ENCODE results near the gene LHFPL2.
"Not testable (repeated sequence)": the region's sequence is repeated elsewhere in the genome, so short reads cannot be mapped to it uniquely, and the experiment has no call there.

LHFPL2 gene

GRCh38 chr5:78621291-78621738 lies 27.3 kb downstream of the LHFPL2 start:
- Histone ChIP-seq H3K36me3 (ENCODE audit: insufficient read depth, low read length) (peaks cover 21% of the 10 kb centered on the region), H3K4me1 (ENCODE audit: control insufficient read depth, insufficient read depth, low read length, unreplicated experiment) (no peaks in the 10 kb centered on the region), H3K79me2 (ENCODE audit: control insufficient read depth, insufficient read depth, low read length, unreplicated experiment) (no peaks in the 10 kb centered on the region), H3K27ac (ENCODE audit: low read depth, low read length) (no peak overlapping the region), H3K27me3 (ENCODE audit: insufficient read depth, low read length) (no peaks in the 10 kb centered on the region), H2AFZ (ENCODE audit: low read length, unreplicated experiment) (no peak overlapping the region), H3K4me3 (ENCODE audit: low read depth, low read length) (no peak overlapping the region)

DNA sequence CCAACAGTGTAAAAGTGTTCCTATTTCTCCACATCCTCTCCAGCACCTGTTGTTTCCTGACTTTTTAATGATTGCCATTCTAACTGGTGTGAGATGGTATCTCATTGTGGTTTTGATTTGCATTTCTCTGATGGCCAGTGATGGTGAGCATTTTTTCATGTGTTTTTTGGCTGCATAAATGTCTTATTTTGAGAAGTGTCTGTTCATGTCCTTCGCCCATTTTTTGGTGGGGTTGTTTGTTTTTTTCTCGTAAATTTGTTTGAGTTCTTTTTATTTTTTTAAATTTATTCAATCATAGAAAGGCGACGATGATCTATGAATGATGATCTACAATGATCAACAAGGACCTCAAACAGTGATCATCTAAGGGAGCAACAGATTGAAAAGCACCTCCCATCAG lies 28.5 kb downstream of the LHFPL2 start:
- not testable (repeated sequence) for H3K27ac ChIP-seq (ENCODE audit: low read depth, low read length); H3K79me2 ChIP-seq (ENCODE audit: control insufficient read depth, insufficient read depth, low read length, unreplicated experiment); H3K4me3 ChIP-seq (ENCODE audit: low read depth, low read length); H3K27me3 ChIP-seq (ENCODE audit: insufficient read depth, low read length); H2AFZ ChIP-seq (ENCODE audit: low read length, unreplicated experiment); H3K4me1 ChIP-seq (ENCODE audit: control insufficient read depth, insufficient read depth, low read length, unreplicated experiment)
- H3K36me3 ChIP-seq (ENCODE audit: insufficient read depth, low read length), result peaks cover 21% of the 10 kb centered on the region

GRCh38 chr5:78618303-78618702 lies 30.3 kb downstream of the LHFPL2 start:
- Histone ChIP-seq H3K36me3 (ENCODE audit: insufficient read depth, low read length) (peaks cover 21% of the 10 kb centered on the region), H3K4me3 (ENCODE audit: low read depth, low read length) (no peak overlapping the region), H2AFZ (ENCODE audit: low read length, unreplicated experiment) (no peak overlapping the region), H3K4me1 (ENCODE audit: control insufficient read depth, insufficient read depth, low read length, unreplicated experiment) (no peaks in the 10 kb centered on the region), H3K27me3 (ENCODE audit: insufficient read depth, low read length) (no peaks in the 10 kb centered on the region), H3K79me2 (ENCODE audit: control insufficient read depth, insufficient read depth, low read length, unreplicated experiment) (no peaks in the 10 kb centered on the region), H3K27ac (ENCODE audit: low read depth, low read length) (no peak overlapping the region)

DNA sequence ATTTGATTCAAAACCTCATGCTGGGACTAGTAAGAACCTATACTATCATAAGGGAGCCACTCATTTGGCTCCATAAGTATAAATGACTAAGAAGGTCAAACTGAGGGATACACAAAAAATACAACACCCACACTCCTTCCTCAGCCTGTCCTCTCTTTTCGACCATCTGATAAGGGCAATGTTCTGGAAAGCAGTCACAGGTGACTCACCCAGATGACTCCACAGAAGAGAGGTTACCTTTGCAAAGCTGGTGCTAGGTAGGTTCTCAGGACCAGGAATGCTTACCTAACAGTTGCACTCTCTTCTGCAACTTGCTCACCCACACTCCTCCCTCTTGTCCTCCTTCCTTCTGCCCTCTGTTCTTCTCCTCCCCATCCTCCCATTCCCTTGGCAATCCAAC lies 32.9 kb downstream of the LHFPL2 start:
- Histone ChIP-seq H3K27ac (ENCODE audit: low read depth, low read length) (no peak overlapping the region), H2AFZ (ENCODE audit: low read length, unreplicated experiment) (no peak overlapping the region), H3K36me3 (ENCODE audit: insufficient read depth, low read length) (peaks cover 4% of the 10 kb centered on the region; the same call in 1 of the 2 replicates), H3K27me3 (ENCODE audit: insufficient read depth, low read length) (no peaks in the 10 kb centered on the region), H3K4me3 (ENCODE audit: low read depth, low read length) (no peak overlapping the region), H3K79me2 (ENCODE audit: control insufficient read depth, insufficient read depth, low read length, unreplicated experiment) (no peaks in the 10 kb centered on the region), H3K4me1 (ENCODE audit: control insufficient read depth, insufficient read depth, low read length, unreplicated experiment) (peaks cover 8% of the 10 kb centered on the region)

DNA sequence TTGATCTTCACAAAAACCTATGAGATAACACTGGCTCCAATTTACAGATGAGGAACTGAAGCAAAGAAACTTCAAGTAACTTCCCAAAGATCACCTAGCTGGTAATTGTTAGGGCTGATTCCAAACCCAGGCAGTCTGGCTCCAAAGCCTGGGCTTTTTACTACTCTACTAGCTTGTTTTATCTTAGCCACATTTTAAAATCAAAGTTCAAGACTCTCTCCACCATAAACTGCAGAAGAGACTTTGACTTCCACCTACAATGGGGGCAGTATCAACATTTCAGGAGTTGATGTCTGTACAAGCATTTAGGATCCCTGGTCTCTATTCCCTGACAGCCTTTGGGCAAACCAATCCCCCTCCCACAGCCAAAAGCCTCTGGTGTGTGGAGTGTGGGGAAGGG lies 33.8 kb downstream of the LHFPL2 start:
- H2AFZ ChIP-seq (ENCODE audit: low read length, unreplicated experiment), result no peak overlapping the region
- no peaks in the 10 kb centered on the region for H3K36me3 ChIP-seq (ENCODE audit: insufficient read depth, low read length)
- H3K79me2 ChIP-seq (ENCODE audit: control insufficient read depth, insufficient read depth, low read length, unreplicated experiment), result no peaks in the 10 kb centered on the region
- peaks cover 17% of the 10 kb centered on the region for H3K4me1 ChIP-seq (ENCODE audit: control insufficient read depth, insufficient read depth, low read length, unreplicated experiment)
- no peak overlapping the region for H3K27ac ChIP-seq (ENCODE audit: low read depth, low read length)
- no peaks in the 10 kb centered on the region for H3K27me3 ChIP-seq (ENCODE audit: insufficient read depth, low read length)
- H3K4me3 ChIP-seq (ENCODE audit: low read depth, low read length), result no peak overlapping the region

DNA sequence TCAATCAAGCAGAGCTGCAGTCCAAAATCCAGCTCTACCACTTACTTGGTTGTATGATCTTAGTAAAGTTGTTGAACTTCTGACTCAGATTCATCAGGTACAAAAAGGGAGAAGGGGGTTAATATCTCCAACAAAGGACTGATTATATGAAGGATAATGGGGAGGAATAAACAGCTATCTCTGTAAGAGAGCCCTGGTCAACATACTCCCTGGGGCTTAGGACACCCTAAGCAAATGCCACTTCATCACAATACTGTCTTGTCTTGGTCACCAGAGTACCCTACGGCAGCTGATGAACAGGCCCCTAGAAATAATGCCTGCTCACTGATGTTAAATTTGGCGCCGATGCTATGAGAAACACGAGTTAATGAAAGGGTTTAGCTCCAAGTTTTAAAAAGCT lies 34.8 kb downstream of the LHFPL2 start:
- peaks cover 21% of the 10 kb centered on the region for H3K4me1 ChIP-seq (ENCODE audit: control insufficient read depth, insufficient read depth, low read length, unreplicated experiment)
- no peaks in the 10 kb centered on the region for H3K27me3 ChIP-seq (ENCODE audit: insufficient read depth, low read length)
- no peaks in the 10 kb centered on the region for H3K36me3 ChIP-seq (ENCODE audit: insufficient read depth, low read length)
- no peak overlapping the region for H3K27ac ChIP-seq (ENCODE audit: low read depth, low read length)
- H3K4me3 ChIP-seq (ENCODE audit: low read depth, low read length), result no peak overlapping the region
- H2AFZ ChIP-seq (ENCODE audit: low read length, unreplicated experiment), result no peak overlapping the region
- no peaks in the 10 kb centered on the region for H3K79me2 ChIP-seq (ENCODE audit: control insufficient read depth, insufficient read depth, low read length, unreplicated experiment)

- Histone ChIP-seq H3K36me3 (ENCODE audit: insufficient read depth, low read length) (no peaks in the 10 kb centered on the region), H3K4me3 (ENCODE audit: low read depth, low read length) (no peak overlapping the region), H3K27me3 (ENCODE audit: insufficient read depth, low read length) (no peaks in the 10 kb centered on the region), H2AFZ (ENCODE audit: low read length, unreplicated experiment) (no peak overlapping the region), H3K27ac (ENCODE audit: low read depth, low read length) (no peak overlapping the region), H3K79me2 (ENCODE audit: control insufficient read depth, insufficient read depth, low read length, unreplicated experiment) (no peaks in the 10 kb centered on the region), H3K4me1 (ENCODE audit: control insufficient read depth, insufficient read depth, low read length, unreplicated experiment) (peaks cover 21% of the 10 kb centered on the region)
These were observed 35.4 kb downstream of the LHFPL2 start for GRCh38 chr5:78613151-78613533.

- Histone ChIP-seq H3K27ac (ENCODE audit: low read depth, low read length) (no peak overlapping the region), H3K27me3 (ENCODE audit: insufficient read depth, low read length) (no peaks in the 10 kb centered on the region), H2AFZ (ENCODE audit: low read length, unreplicated experiment) (no peak overlapping the region), H3K4me1 (ENCODE audit: control insufficient read depth, insufficient read depth, low read length, unreplicated experiment) (peaks cover 21% of the 10 kb centered on the region), H3K79me2 (ENCODE audit: control insufficient read depth, insufficient read depth, low read length, unreplicated experiment) (no peaks in the 10 kb centered on the region), H3K4me3 (ENCODE audit: low read depth, low read length) (no peak overlapping the region), H3K36me3 (ENCODE audit: insufficient read depth, low read length) (no peaks in the 10 kb centered on the region)
These were observed 36.1 kb downstream of the LHFPL2 start for GRCh38 chr5:78612227-78613150.

GRCh38 chr5:78611126-78611605 lies 37.4 kb downstream of the LHFPL2 start:
- Histone ChIP-seq H2AFZ (ENCODE audit: low read length, unreplicated experiment) (no peak overlapping the region), H3K27me3 (ENCODE audit: insufficient read depth, low read length) (no peaks in the 10 kb centered on the region), H3K36me3 (ENCODE audit: insufficient read depth, low read length) (no peaks in the 10 kb centered on the region), H3K4me3 (ENCODE audit: low read depth, low read length) (no peak overlapping the region), H3K27ac (ENCODE audit: low read depth, low read length) (peak overlapping the region; percentile 58), H3K4me1 (ENCODE audit: control insufficient read depth, insufficient read depth, low read length, unreplicated experiment) (peaks cover 26% of the 10 kb centered on the region), H3K79me2 (ENCODE audit: control insufficient read depth, insufficient read depth, low read length, unreplicated experiment) (no peaks in the 10 kb centered on the region)

DNA sequence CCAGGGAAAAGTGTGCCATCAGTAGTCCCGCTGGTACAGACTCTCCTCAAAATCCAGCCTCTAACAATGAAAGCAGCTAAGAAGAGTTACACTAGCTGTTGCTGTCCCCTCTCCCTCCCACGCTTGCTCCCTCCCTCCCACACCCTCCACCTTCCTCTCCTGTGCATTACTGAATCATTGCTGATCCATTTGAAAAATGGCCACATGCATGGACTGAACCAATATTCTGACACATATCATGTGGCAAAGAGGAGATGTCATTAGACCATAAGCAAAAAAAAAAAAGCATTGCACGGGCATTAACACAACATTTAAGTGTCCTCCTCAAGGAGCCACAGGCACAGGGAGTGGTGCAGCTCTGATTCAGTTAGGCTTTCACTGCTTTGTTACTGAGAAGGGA lies 37.9 kb downstream of the LHFPL2 start:
- no peak overlapping the region for H3K4me3 ChIP-seq (ENCODE audit: low read depth, low read length)
- no peak overlapping the region for H2AFZ ChIP-seq (ENCODE audit: low read length, unreplicated experiment)
- peak overlapping the region; percentile 58 for H3K27ac ChIP-seq (ENCODE audit: low read depth, low read length)
- no peaks in the 10 kb centered on the region for H3K27me3 ChIP-seq (ENCODE audit: insufficient read depth, low read length)
- peaks cover 31% of the 10 kb centered on the region for H3K4me1 ChIP-seq (ENCODE audit: control insufficient read depth, insufficient read depth, low read length, unreplicated experiment)
- no peaks in the 10 kb centered on the region for H3K36me3 ChIP-seq (ENCODE audit: insufficient read depth, low read length)
- no peaks in the 10 kb centered on the region for H3K79me2 ChIP-seq (ENCODE audit: control insufficient read depth, insufficient read depth, low read length, unreplicated experiment)

DNA sequence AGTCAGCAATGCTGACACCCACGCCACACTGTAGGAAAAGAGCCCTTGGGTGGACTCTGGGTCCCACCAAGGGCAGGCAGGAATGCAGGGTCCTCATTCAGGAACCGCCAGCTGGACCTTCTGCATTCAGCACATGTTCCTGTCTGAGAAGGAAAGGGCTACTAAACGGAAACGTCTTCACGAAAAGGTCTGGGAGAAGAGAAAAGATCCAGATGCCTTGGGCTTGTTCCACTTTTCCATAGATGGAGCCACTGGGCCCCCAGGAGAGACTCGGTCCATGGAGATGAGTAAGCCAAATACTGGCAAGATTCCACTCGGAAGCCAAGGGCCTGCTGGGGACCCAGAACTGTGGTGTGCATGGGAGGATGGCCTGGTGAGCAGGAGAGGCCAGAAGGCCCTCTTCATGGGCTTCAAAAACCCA lies 38.4 kb downstream of the LHFPL2 start:
- no peaks in the 10 kb centered on the region for H3K79me2 ChIP-seq (ENCODE audit: control insufficient read depth, insufficient read depth, low read length, unreplicated experiment)
- no peaks in the 10 kb centered on the region for H3K36me3 ChIP-seq (ENCODE audit: insufficient read depth, low read length)
- H3K4me1 ChIP-seq (ENCODE audit: control insufficient read depth, insufficient read depth, low read length, unreplicated experiment), result peaks cover 36% of the 10 kb centered on the region
- no peaks in the 10 kb centered on the region for H3K27me3 ChIP-seq (ENCODE audit: insufficient read depth, low read length)
- H3K4me3 ChIP-seq (ENCODE audit: low read depth, low read length), result peak overlapping the region; percentile 16; the same call in 1 of the 2 replicates
- H2AFZ ChIP-seq (ENCODE audit: low read length, unreplicated experiment), result no peak overlapping the region
- H3K27ac ChIP-seq (ENCODE audit: low read depth, low read length), result peak overlapping the region; percentile 58
